Suprapubic skin (tissue), 4 donors: ENCODE data around the gene CACNB3.

ENCODE experiments used
- EP300 ChIP-seq: sonication (generic); formaldehyde crosslinking; IDR thresholded peaks from one replicate; pipeline ENCODE4 v1.6.1; 2017; ENCODE audit warnings: antibody characterized with exemption
- POLR2AphosphoS5 ChIP-seq, 3 donors: sonication (generic); formaldehyde crosslinking; IDR thresholded peaks; one replicate each; pipeline ENCODE4 v1.6.1; 2017; ENCODE audit warnings: antibody characterized with exemption in 3 of 3
- TF ChIP-seq, protein P1 (sequence below), 2 donors: fragments of 200-600 bp in 1 of 2; fragments of 450-650 bp in 1 of 2; sonication (generic) in 1 of 2; IDR thresholded peaks; one replicate each; pipeline ENCODE4 v1.5.1; 2016 to 2019; ENCODE audit warnings: antibody characterized with exemption in 2 of 2, mild to moderate bottlenecking in 1 of 2, moderate library complexity in 1 of 2

DNA sequence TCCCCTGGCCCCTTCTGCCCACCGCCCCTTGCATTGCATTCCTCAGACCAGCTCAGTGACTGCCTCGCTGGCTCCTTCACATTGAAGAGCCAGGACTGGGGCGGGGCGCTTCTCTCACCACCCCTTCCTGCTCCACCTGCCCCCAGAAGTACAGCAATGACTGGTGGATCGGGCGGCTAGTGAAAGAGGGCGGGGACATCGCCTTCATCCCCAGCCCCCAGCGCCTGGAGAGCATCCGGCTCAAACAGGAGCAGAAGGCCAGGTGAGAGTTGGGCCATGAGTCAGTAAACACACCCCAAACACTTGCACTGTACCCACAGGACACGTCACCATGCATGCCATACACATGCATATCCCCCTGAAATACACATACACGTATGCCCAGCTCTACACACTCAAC, 5.8 kb downstream of the CACNB3 start:
- TF ChIP-seq, protein P1, sequence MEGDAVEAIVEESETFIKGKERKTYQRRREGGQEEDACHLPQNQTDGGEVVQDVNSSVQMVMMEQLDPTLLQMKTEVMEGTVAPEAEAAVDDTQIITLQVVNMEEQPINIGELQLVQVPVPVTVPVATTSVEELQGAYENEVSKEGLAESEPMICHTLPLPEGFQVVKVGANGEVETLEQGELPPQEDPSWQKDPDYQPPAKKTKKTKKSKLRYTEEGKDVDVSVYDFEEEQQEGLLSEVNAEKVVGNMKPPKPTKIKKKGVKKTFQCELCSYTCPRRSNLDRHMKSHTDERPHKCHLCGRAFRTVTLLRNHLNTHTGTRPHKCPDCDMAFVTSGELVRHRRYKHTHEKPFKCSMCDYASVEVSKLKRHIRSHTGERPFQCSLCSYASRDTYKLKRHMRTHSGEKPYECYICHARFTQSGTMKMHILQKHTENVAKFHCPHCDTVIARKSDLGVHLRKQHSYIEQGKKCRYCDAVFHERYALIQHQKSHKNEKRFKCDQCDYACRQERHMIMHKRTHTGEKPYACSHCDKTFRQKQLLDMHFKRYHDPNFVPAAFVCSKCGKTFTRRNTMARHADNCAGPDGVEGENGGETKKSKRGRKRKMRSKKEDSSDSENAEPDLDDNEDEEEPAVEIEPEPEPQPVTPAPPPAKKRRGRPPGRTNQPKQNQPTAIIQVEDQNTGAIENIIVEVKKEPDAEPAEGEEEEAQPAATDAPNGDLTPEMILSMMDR (IDR thresholded peaks at IDR 0.05) = no peak
- TF ChIP-seq EP300 (no peak), POLR2AphosphoS5 (IDR thresholded peaks at IDR 0.05) (no peak)
